HG02884 (cell line): ENCODE measurements around the gene GAS7.
"Not testable (repeated sequence)": the region's sequence is repeated elsewhere in the genome, so short reads cannot be mapped to it uniquely, and the experiment has no call there.

ENCODE experiments used
- ATAC-seq: cut with Tn5 transposase; IDR thresholded peaks from one replicate; pipeline ENCODE4 v1.9.1; 2021; ENCODE audit warnings: mild to moderate bottlenecking, moderate library complexity; ENCODE audit not compliant: unreplicated experiment

The GAS7 gene

DNA sequence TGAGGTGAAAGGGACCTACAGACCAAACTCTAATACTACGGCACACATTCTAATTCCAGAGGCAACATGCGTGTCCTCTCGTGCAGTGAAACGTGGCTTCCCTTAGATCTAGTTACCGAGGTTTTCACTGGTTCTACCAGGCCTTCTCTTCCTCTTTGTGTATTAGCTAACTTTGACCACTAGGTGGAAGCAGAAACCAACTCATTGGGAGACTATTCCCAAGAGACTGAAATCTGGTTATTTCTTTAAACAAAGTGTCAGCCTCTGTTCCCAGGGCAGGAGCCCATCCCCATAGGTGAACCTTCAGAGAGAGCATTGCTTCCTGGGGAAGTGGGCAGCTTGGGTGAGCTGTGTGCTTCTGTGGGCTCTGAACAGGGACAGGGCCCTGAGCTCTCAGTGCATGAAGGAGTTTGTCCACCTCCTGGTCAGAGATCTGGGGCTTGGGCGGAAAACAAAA is 273.6 kb downstream of the GAS7 start:
- no peak for ATAC-seq

GRCh38 chr17:9922012-9922848 is 276.2 kb downstream of the GAS7 start:
- no peak for ATAC-seq

GRCh38 chr17:9921216-9921615 is 277.2 kb downstream of the GAS7 start:
- not testable (repeated sequence) for ATAC-seq

DNA sequence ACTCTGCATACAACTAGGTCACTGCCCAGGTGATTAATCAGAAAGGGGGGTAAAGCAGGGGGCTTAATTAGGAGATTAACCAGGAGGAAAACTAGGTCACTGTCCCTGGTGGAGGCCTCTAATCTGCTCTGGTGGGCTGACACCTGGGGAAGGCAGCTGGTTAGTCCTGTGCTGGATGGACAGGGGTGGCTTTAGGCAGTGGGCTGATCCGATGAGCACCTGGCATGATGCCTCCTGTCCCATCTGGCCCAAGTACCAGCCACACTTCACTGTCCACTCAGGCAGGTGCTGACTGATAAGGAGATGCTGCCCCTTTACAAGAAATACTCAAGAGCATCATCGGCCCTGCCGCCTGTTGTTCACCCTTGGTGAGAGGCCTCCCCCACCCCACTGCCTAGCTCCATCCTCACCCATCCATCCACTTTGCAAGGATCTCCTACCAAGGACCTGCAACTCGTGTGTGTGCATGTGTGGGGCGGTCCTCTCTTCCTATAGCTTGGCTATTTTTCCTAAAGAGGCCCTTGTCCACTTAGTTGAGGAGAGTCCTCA is 279.5 kb downstream of the GAS7 start:
- ATAC-seq, result no peak

GRCh38 chr17:9918352-9918751 is 280.1 kb downstream of the GAS7 start:
- no peak for ATAC-seq

- no peak for ATAC-seq
These were observed 280.6 kb downstream of the GAS7 start for GRCh38 chr17:9917801-9918200.

- no peak for ATAC-seq
These were observed 281.3 kb downstream of the GAS7 start for GRCh38 chr17:9917131-9917530.

DNA sequence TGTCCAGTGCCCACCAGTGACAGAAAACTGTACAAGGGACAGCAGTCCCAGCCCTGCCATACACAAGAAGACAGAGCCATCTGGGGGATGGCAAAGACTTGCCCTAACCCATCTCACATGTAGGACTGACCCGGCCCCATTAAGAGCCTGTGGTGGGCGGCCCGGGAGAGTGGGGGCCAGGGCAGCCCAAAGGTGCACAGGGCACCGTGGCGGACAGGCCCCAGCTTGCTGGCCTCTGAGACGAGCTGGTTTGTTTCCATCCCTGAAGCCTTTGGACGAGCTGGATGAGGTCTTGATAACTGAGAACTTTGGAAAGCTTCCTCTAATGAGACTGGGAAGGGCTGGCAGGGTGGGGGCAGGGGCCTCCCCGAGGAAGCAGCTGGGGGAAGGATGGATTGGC is 282.3 kb downstream of the GAS7 start:
- ATAC-seq, result no peak

GRCh38 chr17:9913476-9913875 is 284.9 kb downstream of the GAS7 start:
- ATAC-seq, result no peak

- no peak for ATAC-seq
These were observed 286.0 kb downstream of the GAS7 start for GRCh38 chr17:9912121-9913099.

- no peak for ATAC-seq
These were observed 287.3 kb downstream of the GAS7 start for GRCh38 chr17:9911089-9911488.

DNA sequence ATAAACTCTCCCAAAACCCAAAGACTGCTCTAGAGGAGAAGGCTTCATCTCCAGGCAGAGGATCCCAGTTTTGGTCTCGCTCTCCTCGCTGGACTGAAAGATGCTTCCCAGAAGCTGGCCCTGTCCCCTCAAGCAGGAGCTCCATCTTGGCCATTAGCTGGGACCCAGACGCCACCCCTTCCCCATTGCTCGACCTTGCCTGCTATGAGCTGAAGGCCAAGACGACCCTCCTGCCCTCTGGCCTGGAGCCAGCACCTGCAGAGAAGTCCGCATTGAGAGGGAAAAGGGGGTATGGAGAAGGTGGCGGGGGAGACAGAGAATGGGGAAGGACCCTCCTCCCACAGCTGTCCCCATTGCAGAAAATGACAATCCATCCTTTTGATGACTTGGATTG is 289.8 kb downstream of the GAS7 start:
- no peak for ATAC-seq

- no peak for ATAC-seq
These were observed 290.3 kb downstream of the GAS7 start for GRCh38 chr17:9907883-9908648.

GRCh38 chr17:9907131-9907530 is 291.3 kb downstream of the GAS7 start:
- no peak for ATAC-seq

DNA sequence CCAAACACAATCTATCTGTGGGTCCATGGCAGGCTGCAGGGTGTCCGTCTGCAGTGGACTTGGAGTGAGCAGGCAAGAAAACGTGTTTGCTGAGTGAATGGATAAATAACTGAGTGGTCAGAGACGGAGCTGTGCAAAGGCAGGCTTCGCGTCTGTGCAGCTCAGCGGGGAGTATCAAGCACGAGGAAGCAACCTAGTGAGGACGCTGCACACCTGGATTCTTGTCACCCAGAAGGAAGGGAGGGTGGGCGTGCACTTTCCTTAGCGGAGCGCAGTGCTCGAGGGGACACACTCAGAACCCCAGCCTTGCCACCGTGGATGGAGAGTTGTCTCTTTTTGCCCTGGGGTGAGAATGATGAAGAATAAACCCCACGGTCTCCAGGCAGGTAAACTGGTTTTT is 291.8 kb downstream of the GAS7 start:
- no peak for ATAC-seq

DNA sequence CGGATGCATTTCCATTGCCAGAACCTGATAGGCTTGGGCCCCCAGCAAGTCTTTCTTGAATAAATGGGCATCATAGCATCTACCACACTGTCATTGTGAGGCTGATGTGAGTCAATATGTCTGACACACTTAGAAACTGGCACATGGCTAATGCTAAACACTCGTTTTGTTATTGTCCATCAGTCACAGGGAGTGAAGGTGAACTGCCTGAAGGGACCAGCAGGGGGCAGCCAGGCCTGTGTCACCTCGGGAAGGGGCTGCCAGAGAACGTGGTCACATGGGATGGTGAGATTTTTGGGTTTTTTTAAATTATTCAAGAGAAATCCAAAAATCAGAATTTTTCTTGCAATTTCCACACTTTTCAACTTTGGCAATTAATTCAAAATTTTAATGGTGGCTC is 292.5 kb downstream of the GAS7 start:
- no peak for ATAC-seq

DNA sequence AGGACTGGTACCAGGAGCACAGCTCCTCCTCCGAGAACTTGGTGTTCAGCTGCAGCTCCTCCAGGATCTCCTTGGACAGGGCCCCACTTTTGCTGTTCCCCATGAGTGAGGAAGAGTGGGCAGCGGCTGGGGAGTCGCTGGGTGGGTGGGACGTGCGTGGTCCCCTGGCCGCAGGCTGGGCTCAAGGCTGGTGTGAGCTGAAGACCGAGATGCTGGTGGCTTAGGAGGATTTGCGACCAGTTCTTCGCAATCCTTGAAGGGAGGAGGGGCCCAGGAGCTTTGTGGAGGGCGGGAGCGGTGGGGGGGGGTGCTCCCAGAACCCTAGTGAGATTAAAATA is 293.4 kb downstream of the GAS7 start, which contains the start of gene RCVRN:
RCVRN (minus strand) TSS at position 194 of the 338 bp plus-strand sequence; CDS start at position 103, 91 bp downstream.
- no peak for ATAC-seq

DNA sequence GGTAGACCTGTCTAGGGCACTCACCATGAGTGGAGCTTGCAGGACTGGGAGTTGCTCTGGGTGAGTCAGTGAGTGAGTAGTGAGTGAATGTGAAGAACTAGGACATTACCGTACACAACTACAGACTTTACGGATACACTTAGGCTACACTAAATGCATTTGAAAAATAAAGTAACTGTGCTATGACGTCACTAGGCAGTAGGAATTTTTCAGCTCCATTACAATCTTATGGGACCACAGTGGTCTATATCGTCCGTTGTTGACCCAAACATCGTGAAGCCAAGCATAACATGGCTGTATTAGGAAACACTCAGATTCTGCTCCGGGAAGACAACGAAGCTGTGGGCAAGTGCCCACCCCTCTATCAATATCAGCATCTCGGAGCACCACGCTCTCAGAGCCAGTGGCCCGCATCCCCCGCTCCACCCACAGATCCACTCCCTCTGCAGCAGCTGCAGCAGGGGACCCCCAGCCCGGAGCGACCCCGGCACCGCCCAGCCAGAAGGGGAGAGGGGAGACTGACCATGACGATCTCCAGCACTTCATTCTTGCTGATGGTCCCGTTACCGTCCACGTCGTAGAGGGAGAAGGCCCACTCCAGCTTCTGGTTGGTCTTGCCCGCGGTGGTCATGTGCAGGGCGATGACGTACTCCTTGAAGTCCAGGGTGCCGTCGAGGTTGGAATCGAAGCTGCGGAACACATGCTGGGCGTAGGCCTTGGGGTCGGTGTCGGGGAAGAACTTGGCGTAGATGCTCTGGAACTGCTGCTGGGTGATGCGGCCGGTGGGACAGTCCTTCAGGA is 293.9 kb downstream of the GAS7 start:
- no peak for ATAC-seq

DNA sequence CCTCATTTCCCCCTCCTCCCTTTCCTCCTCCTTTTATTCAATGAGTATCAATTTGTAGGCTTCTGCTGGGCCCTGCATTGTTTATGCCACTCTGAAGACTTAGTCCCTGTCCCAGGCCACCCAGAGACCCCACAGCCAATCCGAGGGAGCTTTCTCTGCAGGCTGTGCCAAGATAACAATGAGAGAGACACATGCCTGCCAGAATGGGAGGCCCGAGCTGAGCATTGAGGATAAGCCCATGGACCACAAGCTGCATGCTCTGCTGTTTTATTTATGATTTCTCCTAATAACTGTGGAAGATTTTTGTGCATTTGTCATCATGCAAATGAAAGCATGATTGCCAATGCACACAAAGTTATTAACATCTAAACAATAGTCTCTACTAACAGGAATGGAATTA is 296.3 kb downstream of the GAS7 start:
- ATAC-seq, result no peak

DNA sequence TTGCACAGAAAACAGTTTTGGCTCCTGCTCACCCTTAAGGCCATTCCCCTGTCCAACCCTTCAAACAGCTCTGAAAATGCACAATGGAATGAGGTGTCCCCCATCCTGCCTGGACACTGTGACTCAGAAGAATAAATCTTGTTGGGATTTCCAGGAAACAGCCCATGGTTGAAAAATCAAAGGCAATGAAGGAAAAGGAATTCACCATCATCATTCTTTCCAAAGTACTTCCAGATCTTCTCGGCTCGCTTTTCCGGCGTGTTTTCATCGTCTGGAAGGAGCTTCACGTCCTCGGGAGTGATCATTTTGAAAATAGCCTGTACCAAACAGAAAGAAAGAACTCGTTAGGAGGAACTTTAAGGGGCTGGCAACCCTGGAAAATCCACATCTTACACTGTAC is 297.6 kb downstream of the GAS7 start:
- ATAC-seq, result no peak
